AG09309 (cell line): ENCODE data around the gene TLX2.
A peak's percentile ranks its signal among the peaks of the same experiment; 100 is the strongest.

Source experiments
- DNase-seq: peaks from one replicate; pipeline ENCODE4 v3.0.0-alpha.2; 2010; ENCODE audit warnings: low read depth
- H3K4me3 ChIP-seq: 2 replicates; pipeline ENCODE4 v1.5.1; 2011; ENCODE audit warnings: mild to moderate bottlenecking, low read depth, low read length, moderate library complexity; ENCODE audit not compliant: control insufficient read depth
- CTCF ChIP-seq: IDR thresholded peaks from 2 replicates; pipeline ENCODE4 v1.5.1; 2011; ENCODE audit warnings: mild to moderate bottlenecking, low read depth, low read length, inconsistent platforms; ENCODE audit not compliant: insufficient read depth, control insufficient read depth; ENCODE audit errors: missing control alignments

The TLX2 gene

DNA sequence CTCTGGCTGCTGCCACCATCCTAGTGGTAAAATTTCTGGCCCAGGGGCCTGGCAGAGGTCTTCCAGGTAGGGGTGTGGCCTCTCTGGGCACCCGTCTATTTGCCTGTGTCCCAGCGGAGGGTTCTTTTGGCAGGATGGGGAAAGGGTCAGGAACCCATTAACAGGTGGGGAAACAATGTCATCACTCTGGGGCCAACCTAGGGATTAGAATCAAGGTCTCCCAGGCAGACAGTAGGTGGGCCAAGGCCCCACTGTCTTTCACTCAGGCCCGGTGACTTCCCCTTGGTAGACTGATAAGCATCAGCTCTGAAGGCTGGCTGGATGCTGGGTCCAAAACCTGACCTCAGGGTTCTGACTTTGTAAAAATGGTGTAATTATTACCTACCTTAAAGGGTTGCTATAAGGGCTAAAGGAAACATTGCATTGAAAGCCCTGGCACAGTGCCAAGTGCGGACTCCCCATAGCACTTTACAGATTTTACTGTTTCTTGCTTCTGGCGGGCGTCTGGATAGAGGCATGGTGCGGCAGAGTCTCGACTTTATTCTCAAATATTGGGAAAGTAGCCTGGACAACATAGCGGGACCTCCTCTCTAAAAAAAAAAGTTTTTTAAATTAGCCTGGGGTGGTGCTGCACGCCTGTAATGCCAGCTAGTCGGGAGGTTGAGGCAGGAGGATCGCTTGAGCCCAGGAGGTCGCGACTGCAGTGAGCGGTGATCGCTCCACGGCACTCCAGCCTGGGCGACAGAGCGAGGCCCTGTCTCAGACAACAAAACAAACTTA is 17.1 kb upstream of the TLX2 start:
- TF ChIP-seq CTCF = no peak
- H3K4me3 ChIP-seq = no peak overlapping the region

GRCh38 chr2:74497777-74498499 is 16.3 kb upstream of the TLX2 start:
- TF ChIP-seq CTCF = no peak
- peak overlapping the region; percentile 47 for H3K4me3 ChIP-seq
- no peak for DNase-seq

More for the DNA sequence above, 17.1 kb upstream of the TLX2 start:
- no peak for DNase-seq

- no peak for TF ChIP-seq CTCF
- H3K4me3 ChIP-seq = peak overlapping the region; percentile 47
- no peak for DNase-seq
Observed at GRCh38 chr2:74498500-74499266, 15.6 kb upstream of the TLX2 start.

- H3K4me3 ChIP-seq = peak within 1 kb of the TSS; percentile 47
- no peak for DNase-seq
- TF ChIP-seq CTCF = no peak
Observed at GRCh38 chr2:74499267-74499939, 14.8 kb upstream of the TLX2 start, which contains the start of gene LBX2. LBX2 (minus strand) TSS chr2:74499603; CDS start chr2:74499537, 66 bp downstream.

DNA sequence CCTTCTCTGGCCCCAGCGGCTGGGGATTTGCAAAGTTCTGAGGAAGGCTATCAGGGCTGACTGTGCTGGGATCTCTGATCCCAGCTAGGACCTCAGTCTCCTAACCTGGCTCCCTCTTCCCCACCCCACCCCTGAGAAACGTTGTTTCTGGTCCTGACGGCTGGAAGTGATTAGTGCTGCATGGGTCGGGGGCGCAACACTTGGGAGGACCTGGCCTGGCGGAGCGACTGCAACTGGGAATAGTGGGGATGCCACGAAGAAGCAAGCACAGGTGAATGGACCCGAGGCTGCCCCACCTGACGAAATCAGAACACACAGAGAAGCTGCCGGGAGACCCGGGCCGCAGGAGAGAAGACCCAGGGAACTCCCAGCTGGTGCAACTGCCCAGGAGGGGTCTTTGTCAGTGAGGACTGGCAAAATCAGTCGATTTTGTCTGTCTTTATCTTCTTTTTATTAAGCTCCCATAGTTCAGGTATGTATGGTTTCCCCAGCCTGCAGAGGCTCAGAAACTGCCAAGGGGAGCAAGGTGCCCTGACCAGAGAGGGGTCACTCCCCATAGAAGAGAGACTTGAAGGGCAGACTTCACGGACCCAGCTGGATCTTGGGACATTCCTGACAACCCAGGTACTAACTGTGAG is 14.2 kb upstream of the TLX2 start:
- H3K4me3 ChIP-seq = peak overlapping the region; percentile 47; the same call in 1 of the 2 replicates
- DNase-seq = no peak
- TF ChIP-seq CTCF = no peak
